Uterus (tissue), 2 donors: ENCODE measurements around the gene EHMT1.

Source experiments
- CTCF ChIP-seq, 4 experiments: fragments of 200-600 bp in 2 of 4; fragments of 450-650 bp in 2 of 4; sonication (generic) in 2 of 4; IDR thresholded peaks; one replicate each; pipeline ENCODE4 v1.5.1; 2016 to 2019; ENCODE audit warnings: antibody characterized with exemption in 4 of 4, mild to moderate bottlenecking in 2 of 4, moderate library complexity in 1 of 4
- POLR2A ChIP-seq, 2 donors: fragments of 450-650 bp; IDR thresholded peaks; one replicate each; pipeline ENCODE4 v1.6.1; 2016; ENCODE audit warnings: antibody characterized with exemption in 2 of 2, mild to moderate bottlenecking in 1 of 2, moderate library complexity in 1 of 2

GRCh38 chr9:137656416-137656815, 37.6 kb downstream of the EHMT1 start:
- TF ChIP-seq CTCF (IDR thresholded peaks at IDR 0.05) (no peak), POLR2A (IDR thresholded peaks at IDR 0.05) (no peak)
